ENCODE data around the gene BCL2. TPM values are rescaled to one million over a fixed set of nuclear protein-coding genes. Genes with fewer than 3 reads are reported as not detected.

Gene BCL2
- total RNA-seq, 2 experiments from 2014 or later, result 1.4 to 2.5 TPM

DNA sequence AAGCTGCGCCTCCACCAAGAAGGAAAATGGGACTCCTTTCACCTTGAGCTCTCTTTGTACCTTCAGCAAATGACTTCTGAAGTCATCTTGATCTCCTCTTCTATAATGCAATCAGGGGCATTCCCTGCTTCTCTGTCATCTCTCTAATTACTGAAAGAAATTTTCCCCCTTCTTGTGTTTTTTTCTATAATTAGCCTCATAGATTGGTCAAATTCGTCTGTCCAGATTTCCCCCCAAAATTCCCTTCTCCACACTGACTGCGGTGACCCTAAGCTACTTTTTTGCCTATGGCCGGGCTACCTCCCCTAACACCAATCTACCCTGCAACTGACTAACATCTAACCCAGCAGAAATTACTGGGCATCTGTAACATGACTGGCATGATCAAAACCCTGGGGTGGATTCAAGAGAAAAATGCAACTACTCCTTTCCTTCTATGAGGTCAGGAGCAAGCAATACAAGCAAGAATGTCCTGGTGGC lies 168.6 kb downstream of the BCL2 start:
- H3K36me3 ChIP-seq (ENCODE audit: insufficient read depth, low read length), result no peaks in the 10 kb centered on the region
- peak overlapping the region; percentile 90; the same call in 1 of the 2 replicates for H3K4me2 ChIP-seq (ENCODE audit: low read length)
- BruUV-seq (replicated peaks), result no TSS peak
- ChIA-PET POLR2A (interaction anchor here (1.1 to 1.2 kb wide), 2 partner anchors 8 to 19 kb away, joined by 3 to 4 read pairs; no protein-coding TSS in a partner anchor), CTCF (ENCODE audit: unreplicated experiment) (no interaction called here)
- H3K4me3 ChIP-seq (ENCODE audit: low read depth, low read length, poor library complexity, severe bottlenecking), result no peak overlapping the region
- H3K79me2 ChIP-seq (ENCODE audit: insufficient read depth, low read depth, low read length), result no peaks in the 10 kb centered on the region
- H4K20me1 ChIP-seq (ENCODE audit: insufficient read depth, low read length), result no peaks in the 10 kb centered on the region
- no peaks in the 10 kb centered on the region for H3K9me2 ChIP-seq (ENCODE audit: insufficient read depth, low read length)
- H3K27ac ChIP-seq (ENCODE audit: low read depth, low read length, poor library complexity, severe bottlenecking), result no peak overlapping the region
- intact Hi-C loops (cut with micrococcal nuclease; ENCODE audit: unreplicated experiment), result no loop called here
- DNase-seq (ENCODE audit: low spot score), result no peak
- H3K4me1 ChIP-seq (ENCODE audit: insufficient read depth, low read length, poor library complexity, severe bottlenecking), result peaks cover 12% of the 10 kb centered on the region
- H3K9me3 ChIP-seq (ENCODE audit: low read length), result no peaks in the 10 kb centered on the region
- TF ChIP-seq, protein P1, sequence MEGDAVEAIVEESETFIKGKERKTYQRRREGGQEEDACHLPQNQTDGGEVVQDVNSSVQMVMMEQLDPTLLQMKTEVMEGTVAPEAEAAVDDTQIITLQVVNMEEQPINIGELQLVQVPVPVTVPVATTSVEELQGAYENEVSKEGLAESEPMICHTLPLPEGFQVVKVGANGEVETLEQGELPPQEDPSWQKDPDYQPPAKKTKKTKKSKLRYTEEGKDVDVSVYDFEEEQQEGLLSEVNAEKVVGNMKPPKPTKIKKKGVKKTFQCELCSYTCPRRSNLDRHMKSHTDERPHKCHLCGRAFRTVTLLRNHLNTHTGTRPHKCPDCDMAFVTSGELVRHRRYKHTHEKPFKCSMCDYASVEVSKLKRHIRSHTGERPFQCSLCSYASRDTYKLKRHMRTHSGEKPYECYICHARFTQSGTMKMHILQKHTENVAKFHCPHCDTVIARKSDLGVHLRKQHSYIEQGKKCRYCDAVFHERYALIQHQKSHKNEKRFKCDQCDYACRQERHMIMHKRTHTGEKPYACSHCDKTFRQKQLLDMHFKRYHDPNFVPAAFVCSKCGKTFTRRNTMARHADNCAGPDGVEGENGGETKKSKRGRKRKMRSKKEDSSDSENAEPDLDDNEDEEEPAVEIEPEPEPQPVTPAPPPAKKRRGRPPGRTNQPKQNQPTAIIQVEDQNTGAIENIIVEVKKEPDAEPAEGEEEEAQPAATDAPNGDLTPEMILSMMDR (conservative IDR thresholded peaks at IDR 0.05; ENCODE audit: low read length), result no peak
- TF ChIP-seq EZH2phosphoT487 (IDR thresholded peaks at IDR 0.05; ENCODE audit: borderline replicate concordance, low read depth, low read length), result no peak
- H2AFZ ChIP-seq (ENCODE audit: low read length), result no peak overlapping the region

DNA sequence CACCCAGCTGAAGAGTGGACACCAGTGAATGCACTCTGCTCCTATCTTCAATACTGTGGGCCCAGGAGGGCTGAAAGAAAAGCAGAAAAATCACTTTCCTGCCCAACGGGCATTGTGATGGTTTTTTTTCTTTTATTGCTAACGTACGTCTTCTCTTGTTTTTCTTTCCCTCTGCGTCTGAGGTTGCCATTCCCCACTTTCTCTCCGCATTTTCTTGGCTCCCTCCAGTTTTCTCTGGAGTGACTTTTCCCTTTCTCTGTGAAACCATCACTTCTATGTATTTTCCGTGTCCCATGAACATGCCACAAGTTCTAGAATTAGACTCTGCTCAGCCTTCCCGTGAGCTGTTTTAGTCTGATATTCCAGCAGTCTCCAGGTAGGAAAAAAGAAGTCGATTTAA lies 169.2 kb downstream of the BCL2 start:
- Histone ChIP-seq H3K27ac (ENCODE audit: low read depth, low read length, poor library complexity, severe bottlenecking) (no peak overlapping the region), H3K9me3 (ENCODE audit: low read length) (no peaks in the 10 kb centered on the region), H4K20me1 (ENCODE audit: insufficient read depth, low read length) (no peaks in the 10 kb centered on the region), H3K4me2 (ENCODE audit: low read length) (no peak overlapping the region; the same call in 1 of the 2 replicates), H3K4me1 (ENCODE audit: insufficient read depth, low read length, poor library complexity, severe bottlenecking) (peaks cover 5% of the 10 kb centered on the region), H3K36me3 (ENCODE audit: insufficient read depth, low read length) (no peaks in the 10 kb centered on the region), H2AFZ (ENCODE audit: low read length) (no peak overlapping the region), H3K9me2 (ENCODE audit: insufficient read depth, low read length) (no peaks in the 10 kb centered on the region), H3K4me3 (ENCODE audit: low read depth, low read length, poor library complexity, severe bottlenecking) (no peak overlapping the region), H3K79me2 (ENCODE audit: insufficient read depth, low read depth, low read length) (no peaks in the 10 kb centered on the region)
- DNase-seq (ENCODE audit: low spot score), result no peak
- ChIA-PET POLR2A (interaction anchor here (1.1 kb wide), 1 partner anchor 18 kb away, joined by 3 read pairs; no protein-coding TSS in a partner anchor), CTCF (ENCODE audit: unreplicated experiment) (no interaction called here)
- intact Hi-C loops (cut with micrococcal nuclease; ENCODE audit: unreplicated experiment), result no loop called here
- no peak for TF ChIP-seq EZH2phosphoT487 (IDR thresholded peaks at IDR 0.05; ENCODE audit: borderline replicate concordance, low read depth, low read length)
- TF ChIP-seq, protein P1 (conservative IDR thresholded peaks at IDR 0.05; ENCODE audit: low read length), result no peak
- no TSS peak for BruUV-seq (replicated peaks)

DNA sequence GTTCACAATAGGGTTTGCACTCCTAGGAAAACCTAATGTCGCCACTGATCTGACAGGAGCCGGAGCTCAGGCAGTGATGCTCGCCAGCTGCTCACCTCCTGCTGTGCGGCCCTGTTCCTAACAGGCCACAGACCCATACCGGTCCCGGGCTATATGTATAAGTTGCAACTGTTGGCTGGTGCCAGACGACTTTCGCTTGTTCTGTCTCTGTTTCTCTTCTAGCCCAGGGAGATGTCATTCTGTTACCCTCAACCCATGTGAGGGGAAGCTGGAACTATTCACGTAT lies 170.3 kb downstream of the BCL2 start:
- no peak overlapping the region for H3K27ac ChIP-seq (ENCODE audit: low read depth, low read length, poor library complexity, severe bottlenecking)
- POLR2A ChIA-PET, result no interaction called here
- H3K79me2 ChIP-seq (ENCODE audit: insufficient read depth, low read depth, low read length), result no peaks in the 10 kb centered on the region
- H3K36me3 ChIP-seq (ENCODE audit: insufficient read depth, low read length), result no peaks in the 10 kb centered on the region
- no peak overlapping the region for H3K4me3 ChIP-seq (ENCODE audit: low read depth, low read length, poor library complexity, severe bottlenecking)
- intact Hi-C loops (cut with micrococcal nuclease; ENCODE audit: unreplicated experiment), result no loop called here
- BruUV-seq (replicated peaks), result no TSS peak
- no peak overlapping the region for H3K4me2 ChIP-seq (ENCODE audit: low read length)
- CTCF ChIA-PET (ENCODE audit: unreplicated experiment), result no interaction called here
- no peaks in the 10 kb centered on the region for H3K9me2 ChIP-seq (ENCODE audit: insufficient read depth, low read length)
- H3K9me3 ChIP-seq (ENCODE audit: low read length), result no peaks in the 10 kb centered on the region
- DNase-seq (ENCODE audit: low spot score), result no peak
- TF ChIP-seq, protein P1 (conservative IDR thresholded peaks at IDR 0.05; ENCODE audit: low read length), result no peak
- TF ChIP-seq EZH2phosphoT487 (IDR thresholded peaks at IDR 0.05; ENCODE audit: borderline replicate concordance, low read depth, low read length), result no peak
- H3K4me1 ChIP-seq (ENCODE audit: insufficient read depth, low read length, poor library complexity, severe bottlenecking), result no peaks in the 10 kb centered on the region
- H2AFZ ChIP-seq (ENCODE audit: low read length), result no peak overlapping the region
- no peaks in the 10 kb centered on the region for H4K20me1 ChIP-seq (ENCODE audit: insufficient read depth, low read length)
